Right kidney (tissue), 9 donors: Measurements from ENCODE around the gene IL23A.
"Not testable (repeated sequence)": the region's sequence is repeated elsewhere in the genome, so short reads cannot be mapped to it uniquely, and the experiment has no call there.

Source experiments
- DNase-seq: peaks from one replicate; pipeline ENCODE4 v3.0.0-alpha.2; 2016
- long read RNA-seq, 8 donors: transcript quantifications; one replicate each; lab custom pipeline, GENCODE V29; 2026

Gene IL23A, protein sequence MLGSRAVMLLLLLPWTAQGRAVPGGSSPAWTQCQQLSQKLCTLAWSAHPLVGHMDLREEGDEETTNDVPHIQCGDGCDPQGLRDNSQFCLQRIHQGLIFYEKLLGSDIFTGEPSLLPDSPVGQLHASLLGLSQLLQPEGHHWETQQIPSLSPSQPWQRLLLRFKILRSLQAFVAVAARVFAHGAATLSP
- long read RNA-seq, donor 1, result 0 reads
- long read RNA-seq, donor 2, result 0 reads
- long read RNA-seq, donor 3, result 0 reads
- long read RNA-seq, donor 4, result 0 reads
- long read RNA-seq, donor 5, result 0 reads
- long read RNA-seq, donor 6, result 0 reads
- long read RNA-seq, donor 7, result 0 reads
- long read RNA-seq, donor 8, result 0 reads

DNA sequence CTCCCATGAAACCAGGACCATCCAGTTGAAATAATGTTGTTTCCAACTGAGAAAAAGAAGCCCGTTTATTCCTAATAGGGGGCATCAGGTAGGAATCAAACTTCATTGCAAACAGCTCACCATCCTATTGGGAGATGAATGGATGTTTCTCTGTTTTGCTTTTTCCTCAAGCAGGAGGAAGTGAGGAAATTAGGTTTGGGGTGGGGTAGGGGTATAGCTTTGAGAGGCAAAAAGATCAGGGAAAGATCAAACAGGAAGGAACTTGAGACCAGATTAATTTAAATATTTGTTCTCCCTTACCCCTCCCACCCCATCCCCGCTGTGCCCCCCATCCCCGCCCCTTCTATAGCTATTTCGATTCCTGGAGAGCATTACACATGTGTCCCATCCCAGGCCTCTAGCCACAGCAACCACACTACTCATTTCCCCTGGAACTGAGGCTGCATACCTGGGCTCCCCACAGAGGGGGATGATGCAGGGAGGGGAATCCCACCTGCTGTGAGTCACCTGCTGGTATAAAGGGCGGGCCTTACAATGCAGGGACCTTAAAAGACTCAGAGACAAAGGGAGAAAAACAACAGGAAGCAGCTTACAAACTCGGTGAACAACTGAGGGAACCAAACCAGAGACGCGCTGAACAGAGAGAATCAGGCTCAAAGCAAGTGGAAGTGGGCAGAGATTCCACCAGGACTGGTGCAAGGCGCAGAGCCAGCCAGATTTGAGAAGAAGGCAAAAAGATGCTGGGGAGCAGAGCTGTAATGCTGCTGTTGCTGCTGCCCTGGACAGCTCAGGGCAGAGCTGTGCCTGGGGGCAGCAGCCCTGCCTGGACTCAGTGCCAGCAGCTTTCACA lies at the start of gene IL23A:
Gene IL23A, plus strand, starts transcription at position 577 of the 850 bp plus-strand sequence. Its CDS starts 161 bp downstream, at position 738.
- no peak for DNase-seq

DNA sequence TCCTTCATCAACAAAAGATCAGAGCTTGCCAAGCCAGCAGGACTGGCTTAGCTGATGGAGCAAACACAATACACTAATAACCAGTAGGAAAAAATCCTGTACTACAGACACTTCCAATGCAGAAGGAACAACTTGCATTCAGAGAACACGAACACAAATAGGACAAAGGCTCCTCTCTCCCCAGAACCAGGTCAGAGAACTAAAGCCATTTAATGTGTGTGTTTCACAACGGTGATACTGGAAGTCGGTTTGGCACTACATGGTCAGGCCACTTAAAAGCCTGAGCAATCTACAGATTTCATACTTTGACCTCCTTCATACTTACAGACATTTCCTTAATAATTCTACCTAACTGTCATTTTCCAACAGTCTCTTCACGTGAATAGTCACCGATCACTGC lies 44.9 kb upstream of the IL23A start:
- DNase-seq, result no peak

DNA sequence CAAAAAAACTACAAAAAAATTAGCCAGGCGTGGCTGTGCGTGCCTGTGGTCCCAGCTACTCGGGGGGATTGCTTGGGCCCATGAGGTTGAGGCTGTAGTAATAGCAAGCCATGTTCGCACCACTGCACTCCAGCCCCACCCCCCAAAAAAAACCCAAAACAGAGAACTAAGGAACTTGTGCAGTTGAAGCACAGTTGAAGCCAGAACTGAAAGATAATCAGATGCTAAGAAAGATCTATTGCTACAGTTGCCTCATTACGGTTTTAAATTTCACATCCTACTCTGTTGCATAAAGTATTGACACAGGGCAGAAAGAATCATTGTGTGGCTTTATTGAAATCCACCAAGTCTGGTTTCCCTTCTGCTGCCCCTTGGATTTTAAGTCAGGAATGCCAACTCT lies 42.4 kb upstream of the IL23A start:
- DNase-seq, result no peak

DNA sequence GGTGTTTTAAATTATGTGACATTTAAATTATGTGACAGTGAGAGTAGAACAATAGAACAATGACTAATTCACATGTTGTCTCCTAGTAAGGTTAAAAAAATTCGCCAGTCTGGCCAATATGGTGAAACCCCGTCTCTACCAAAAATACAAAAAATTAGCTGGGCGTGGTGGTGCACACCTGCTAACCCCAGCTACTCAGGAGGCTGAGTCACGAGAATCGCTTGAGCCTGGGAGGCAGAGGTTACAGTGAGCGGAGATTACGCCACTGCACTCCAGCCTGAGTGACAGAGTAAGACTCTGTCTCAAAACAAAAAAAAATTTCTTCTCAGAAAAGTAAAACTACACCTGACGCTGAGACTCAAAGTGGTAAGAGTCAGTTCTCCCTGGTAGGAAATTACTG lies 41.3 kb upstream of the IL23A start:
- DNase-seq, result no peak

DNA sequence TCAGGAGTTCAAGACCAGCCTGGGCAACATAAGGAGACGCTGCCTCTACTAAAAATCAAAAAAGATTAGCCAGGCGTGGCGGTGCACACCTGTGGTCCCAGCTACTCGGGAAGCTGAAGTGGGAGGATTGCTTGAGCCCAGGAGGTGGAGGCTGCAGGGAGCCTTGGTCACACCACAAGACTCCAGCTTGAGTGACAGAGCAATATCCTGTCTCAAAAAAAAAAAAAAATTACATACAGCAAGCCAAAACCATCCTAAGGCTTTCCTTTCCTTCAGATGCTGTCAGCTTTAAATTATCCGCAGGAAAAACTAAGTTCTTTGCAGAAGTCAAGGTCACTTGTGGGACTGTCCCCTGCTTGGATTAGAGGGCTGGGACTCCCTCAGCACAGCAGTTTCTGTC lies 39.9 kb upstream of the IL23A start:
- DNase-seq, result no peak

DNA sequence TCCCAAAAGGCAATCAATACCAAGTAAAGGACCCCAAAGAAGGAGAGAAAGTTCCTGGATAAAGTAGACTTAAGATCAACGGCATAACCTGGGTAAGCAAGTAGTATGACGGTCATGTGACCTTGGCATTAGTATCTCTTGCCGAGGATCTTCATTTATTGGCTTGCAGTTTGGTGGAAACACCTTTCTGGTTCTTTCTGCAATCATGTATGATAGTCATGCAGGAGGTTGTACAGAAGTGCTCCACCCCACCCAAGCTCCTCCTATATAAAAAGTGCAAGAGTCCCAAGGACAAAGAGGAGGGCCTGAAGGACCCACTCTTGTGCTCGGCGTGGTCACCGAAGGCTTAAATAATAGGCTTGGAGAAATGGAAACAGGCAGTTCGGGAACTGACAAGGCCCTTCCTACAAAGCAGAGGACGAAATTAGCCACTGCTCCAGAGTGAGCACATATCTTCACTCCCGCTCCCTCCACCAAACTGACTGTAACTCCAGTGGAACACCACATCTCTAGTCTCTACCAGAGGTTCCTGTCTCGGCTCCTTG lies 39.3 kb upstream of the IL23A start:
- DNase-seq, result no peak

DNA sequence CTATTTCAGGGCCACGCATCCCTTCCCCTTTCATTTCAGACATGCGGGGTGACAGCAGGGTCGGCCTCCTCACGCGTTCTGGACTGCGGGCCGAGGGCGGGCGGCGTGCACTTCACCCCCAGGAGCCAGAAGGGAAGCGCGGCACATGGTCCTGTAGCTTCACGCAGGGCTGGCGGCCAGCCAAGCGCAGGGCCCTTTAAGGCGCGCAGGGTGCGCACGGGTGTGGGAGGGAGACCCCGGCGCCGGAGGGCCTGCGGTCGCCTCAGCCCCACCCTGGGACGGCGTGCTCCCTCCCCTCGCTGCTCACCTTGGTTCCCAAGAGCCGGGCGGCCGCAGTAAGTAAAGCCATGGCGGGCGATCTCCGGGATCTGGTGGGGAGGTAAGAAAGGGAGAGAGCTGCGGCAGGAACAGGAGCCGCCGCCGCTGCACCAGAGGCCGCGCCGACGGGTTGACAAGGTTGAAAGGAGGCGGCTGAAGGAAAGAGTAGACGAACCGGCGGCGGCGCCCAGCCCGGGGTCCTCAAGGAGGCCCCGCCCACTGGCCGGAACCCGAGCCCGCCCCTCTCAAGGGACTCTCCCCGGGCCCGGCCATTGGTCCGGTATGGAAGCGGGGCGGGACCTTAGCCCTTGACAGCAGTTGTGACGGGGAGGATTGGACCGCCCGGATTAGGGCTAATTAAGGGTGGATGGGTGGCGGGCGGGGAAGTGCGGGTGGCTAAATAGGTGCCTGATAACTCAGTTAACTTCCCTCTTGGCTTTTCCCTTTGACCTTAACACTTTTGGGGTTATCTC lies 38.6 kb upstream of the IL23A start, which contains the start of gene CS:
Gene CS, minus strand, starts transcription at position 478 of the 791 bp plus-strand sequence. Its CDS starts 129 bp downstream, at position 349.
- DNase-seq, result peak; percentile 98

DNA sequence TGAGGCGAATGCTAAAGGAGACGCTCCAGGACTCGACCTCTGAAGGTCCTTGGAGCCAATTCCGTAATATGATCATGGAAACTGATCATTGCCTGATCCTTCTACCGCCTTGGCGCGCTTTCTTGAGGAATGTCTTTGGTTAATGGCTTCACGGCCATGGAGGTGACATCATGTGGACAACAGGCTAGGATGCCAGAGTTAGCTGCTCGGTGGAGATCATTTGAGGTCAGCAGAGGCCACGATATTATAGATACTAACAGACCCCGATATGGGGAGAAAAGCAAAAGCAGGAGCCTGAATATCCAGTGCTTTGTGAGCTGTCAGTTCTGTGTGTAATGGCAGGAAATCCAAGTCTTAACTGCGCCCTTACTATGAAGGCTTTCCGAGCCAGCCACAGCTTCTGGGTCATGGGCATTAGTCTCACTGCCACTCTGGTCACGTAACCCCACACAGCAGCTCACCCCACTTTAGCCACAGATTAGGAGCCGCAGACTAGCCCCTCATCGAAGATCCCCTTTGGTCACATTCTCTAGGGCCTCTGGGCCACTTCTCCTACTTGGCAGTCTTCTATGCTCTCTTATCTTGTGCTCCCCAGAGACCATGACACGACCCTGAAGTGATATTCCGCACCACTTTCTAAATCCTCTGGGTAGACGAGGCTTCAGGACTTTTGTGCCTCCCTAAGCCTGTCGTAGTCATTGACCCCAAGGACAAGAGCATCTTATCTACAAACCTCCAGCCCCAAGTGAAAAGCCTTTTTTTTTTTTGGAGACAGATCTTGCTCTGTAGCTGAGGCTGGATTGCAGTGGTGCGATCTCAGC lies 37.8 kb upstream of the IL23A start:
- no peak for DNase-seq

DNA sequence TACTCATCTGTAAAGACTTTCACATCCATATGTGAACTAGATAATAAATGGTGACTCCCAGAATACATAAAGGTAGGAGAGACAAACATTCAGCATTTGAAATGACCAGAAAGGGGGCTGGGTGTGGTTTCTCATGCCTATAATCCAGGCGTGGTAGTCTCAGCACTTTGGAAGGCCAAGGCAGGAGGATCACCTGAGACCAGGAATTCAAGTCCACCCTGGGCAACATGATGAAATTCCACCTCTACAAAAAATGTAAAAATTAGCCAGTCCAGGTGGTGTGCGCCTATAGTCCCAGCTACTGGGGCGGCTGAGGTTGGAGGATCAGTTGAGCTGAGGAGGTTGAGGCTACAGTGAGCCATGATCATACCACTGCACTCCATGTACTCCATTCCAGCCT lies 34.4 kb upstream of the IL23A start:
- DNase-seq, result no peak

DNA sequence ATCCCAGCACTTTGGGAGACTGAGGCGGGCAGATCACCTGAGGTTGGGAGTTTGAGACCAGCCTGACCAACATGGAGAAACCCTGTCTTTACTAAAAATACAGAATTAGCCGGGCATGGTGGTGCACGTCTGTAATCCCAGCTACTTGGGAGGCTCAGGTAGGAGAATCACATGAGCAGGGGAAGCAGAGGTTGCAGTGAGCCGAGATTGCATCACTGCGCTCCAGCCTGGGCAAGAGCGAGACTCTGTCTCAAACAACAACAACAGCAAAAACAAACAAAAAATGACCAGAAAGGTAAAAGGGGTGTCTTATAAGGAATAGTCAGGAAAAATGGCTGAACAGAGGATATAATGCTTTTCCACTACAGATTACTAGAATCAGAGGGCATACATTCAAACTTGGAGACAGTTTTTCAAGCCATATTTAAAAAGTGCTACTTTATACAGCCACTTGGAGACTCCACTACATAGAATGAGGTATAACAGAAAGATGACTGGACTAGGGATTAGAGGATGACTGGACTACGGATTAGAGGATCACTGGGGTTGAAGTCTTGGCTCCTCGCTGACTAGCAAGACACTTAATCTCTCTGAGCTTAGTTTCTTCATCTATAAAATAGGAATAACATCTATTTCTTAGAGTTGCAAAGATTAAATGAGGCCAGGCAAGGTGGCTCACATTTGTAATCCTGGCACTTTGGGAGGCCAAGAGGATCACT lies 33.7 kb upstream of the IL23A start:
- DNase-seq, result no peak

DNA sequence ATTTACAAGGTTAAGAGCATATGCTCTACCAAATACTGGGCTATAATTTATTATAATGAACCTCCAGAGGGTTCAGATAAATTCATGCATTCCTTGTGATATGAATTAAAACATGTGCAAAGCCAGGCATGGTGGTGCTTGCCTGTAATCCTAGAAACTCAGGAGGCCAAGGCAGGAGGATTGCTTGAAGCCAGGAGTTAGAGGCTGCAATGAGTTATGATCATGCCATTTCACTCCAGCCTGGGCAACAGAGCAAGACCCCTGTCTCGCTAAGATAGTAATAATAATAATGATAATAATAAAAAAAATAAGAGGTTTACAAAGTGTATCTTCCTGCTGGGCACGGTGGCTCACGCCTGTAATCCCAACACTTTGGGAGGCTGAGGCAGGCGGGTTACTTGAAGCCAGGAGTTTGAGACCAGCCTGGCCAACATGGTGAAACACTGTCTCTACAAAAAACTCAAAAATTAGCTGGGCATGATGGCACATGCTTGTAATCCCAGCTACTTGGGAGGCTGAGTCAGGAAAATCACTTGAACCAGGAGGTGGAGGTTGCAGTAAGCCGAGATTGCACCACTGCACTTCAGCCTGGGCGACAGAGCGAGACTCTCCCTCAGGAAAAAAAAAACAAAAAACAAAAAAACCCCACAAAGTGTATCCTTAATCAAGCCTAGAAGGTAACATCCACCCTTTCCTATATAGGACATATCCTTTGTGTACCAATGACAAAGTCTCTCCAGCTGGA lies 31.3 kb upstream of the IL23A start:
- DNase-seq, result no peak

DNA sequence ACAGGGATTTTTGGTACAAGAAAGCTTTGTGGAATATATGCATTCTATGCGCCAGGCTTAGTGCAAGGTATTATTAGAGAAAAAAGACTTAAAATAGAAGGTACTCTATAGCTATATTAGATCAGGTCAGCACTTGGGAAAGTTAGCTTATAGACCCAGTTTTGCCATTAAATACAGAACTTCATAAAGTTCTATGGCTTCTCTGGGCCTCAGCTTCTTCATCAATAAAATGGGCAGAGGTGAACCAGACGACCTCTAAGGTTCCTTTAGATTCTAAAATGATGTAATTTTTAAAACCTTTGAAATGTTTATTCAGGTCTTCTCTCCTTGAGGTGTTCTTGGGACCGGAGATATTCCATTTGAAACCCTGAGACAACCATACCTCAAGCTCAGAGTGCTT lies 30.0 kb upstream of the IL23A start:
- DNase-seq, result no peak

DNA sequence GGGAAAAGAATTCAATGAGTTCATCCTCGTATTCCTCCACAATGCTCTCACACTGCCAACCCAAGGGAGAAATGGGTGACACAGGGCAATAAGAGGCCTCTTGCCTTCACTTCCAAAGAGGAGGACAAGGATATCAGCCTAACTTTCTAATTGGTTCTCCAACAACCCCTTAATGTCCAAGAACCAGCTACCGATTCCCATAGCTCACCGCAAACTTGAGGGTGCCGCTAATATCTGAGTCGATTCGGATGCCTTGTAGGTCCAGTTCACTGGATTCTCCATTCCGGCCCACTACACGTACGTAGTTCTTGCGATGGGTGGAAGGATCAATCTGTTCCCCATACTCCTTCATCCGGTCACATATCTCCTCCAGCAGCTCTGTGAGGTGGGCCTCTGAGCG lies 27.7 kb upstream of the IL23A start:
- DNase-seq, result no peak

DNA sequence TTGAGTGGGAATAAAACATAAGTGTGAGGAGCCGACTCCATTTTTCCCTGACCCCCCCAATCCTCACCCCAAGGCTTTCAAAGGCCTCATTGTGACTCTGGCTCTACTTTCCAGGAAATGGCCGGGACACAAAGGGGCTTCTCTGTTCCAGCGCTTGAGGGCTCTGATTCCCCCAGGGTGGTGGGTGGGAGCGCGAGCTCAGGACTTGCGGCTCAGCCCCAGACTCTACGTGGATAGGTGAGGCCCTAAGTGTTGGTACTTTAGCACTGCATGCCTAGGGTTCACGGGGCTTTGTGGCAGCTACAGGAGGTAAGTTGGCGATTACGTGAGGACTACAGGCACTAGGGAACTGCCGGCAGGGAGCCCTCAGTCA lies 23.4 kb upstream of the IL23A start:
- no peak for DNase-seq

DNA sequence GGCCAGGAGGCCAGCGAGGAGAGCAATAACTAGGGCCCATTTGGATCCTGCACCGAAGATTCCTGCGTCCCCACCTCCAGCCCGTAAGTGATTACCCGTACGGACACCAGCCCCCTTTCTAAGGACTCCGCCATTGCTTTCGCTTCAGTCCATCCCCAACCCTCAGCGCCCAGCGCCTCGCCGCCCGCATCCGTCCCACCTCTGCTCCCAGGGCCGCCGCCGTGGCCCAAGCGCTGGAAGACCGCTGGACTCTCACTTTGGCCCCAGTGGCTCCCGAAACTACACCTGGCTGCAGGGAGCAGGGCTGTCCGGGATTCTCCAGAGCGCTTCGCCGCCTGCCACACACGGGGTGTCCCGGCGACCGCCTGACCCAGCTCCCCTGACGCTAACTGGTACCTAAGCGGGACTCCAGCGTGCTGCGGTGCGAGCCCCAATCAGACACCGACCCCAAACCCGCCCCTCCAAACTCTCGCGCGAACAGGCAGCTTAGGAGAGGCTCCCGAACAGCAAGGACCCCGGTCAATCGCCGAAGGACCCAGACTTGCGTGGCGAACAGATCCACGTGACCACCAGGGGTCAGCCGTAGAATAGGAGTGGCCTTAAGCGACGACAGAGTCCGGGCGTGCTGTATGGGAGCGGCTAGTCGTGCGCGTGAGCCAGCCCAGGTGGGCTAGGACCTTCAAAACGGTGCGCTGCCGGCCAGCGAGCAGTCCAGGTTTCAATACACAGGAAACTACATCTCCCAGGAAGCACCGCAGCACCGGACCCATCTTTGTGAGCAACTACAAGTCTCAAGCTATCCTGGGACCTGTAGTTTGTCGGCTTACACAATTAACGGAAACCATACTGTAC lies 22.8 kb upstream of the IL23A start, which contains the start of gene CNPY2:
Gene CNPY2, minus strand, starts transcription at position 367 of the 852 bp plus-strand sequence. CDS start 771 bp downstream, outside the sequence.
- peak; percentile 98 for DNase-seq

DNA sequence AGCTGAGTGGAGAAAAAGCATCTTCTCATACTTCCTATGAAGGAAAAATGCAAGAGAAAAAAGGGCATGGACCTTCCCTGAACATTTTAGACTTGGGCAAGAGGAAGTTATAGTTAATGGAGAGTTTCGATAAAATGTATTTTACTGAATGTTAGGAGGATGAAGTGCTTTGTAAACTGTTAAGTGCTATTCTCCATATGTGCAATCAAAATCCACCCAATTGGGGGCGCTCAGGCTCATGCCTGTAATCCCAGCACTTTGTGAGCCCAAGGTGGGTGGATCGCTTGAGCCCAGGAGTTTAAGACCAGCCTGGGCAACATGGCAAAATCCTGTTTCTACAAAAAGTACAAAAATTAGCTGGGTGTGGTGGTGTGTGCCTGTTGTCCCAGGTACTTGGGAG lies 21.0 kb upstream of the IL23A start:
- no peak for DNase-seq

DNA sequence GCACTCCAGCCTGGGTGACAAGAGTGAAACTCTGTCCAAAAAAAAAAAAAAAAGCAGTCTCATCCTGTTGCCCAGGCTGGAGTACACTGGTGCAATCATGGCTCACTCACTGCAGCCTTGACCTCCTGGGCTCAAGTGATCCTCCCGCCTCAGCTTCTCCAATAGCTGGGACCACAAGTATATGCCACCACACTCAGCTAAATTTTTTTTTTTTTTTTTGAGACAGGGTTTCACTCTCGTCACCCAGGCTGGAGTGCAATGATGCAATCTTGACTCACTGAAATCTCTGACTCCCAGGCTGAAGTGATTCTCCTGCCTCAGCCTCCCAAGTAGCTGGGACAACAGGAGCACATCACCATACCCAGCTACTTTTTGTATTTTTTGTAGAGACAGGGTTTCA lies 17.7 kb upstream of the IL23A start:
- DNase-seq, result no peak

DNA sequence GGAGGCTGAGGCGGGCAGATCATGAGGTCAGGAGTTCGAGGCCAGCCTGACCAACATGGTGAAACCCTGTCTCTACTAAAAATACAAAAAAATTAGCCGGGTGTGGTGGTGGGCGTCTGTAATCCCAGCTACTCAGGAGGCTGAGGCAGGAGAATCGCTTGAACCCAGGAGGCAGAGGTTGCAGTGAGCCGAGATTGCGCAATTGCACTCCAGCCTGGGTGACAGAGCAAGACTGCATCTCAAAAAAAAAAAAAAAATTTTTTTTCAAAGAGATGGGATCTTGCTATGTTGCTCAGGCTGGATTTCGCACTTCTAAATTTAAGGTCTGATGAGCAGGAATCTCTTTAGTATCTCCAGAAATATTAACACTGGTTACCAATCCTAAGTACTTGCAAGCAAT lies 17.1 kb upstream of the IL23A start:
- DNase-seq, result not testable (repeated sequence)

DNA sequence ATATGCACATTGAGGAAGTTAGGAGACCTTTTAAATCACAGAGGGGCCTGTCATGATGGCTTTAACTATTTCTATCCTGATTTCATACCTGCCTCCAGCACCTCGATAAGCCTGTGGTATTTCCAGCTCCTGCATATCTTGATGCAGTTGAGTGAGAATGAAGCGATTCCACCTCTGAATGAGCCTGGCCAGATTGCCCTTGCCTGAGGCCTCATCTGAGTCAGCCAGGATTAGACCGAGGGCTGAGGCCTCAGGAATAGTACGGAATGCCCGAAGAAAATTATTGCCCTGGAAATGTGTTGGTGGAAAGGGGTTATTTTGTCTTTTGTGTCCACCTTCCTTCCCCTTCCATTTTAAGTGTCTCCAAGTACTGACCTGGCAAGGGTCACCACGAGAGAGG lies 14.5 kb upstream of the IL23A start:
- DNase-seq, result no peak
